Measurements from ENCODE around the gene PRB3. TPM values are rescaled to one million over a fixed set of nuclear protein-coding genes. Genes with fewer than 3 reads are reported as not detected.

Gene PRB3
- not detected for polyA plus RNA-seq (2013, experiment 1 of 2; ENCODE audit: insufficient read length)
- not detected for polyA plus RNA-seq (2013, experiment 2 of 2; ENCODE audit: insufficient read length)

DNA sequence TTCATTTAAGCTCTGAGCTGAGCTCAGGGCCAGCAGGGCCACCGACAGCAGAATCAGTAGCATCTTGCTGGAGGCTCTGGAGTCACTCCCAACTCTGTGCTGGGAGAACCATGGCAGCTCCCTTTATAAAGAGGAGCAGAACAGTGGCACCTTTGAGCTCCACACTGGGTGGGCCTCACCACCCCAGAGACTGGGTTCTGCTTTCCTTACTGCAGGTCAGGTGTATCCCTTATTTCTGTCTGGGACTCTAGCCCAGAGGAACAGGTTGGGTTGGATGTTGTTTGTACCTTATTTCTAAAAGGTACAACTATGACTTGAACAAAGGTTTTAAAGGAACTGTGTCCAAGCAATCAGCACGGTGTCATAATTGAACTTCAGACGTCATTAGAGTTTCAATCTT is at the start of gene PRB3:
TSS of gene PRB3 (minus strand) at position 101 of the 400 bp plus-strand sequence. CDS start at position 63, 38 bp downstream.
- DNase-seq = no peak

DNA sequence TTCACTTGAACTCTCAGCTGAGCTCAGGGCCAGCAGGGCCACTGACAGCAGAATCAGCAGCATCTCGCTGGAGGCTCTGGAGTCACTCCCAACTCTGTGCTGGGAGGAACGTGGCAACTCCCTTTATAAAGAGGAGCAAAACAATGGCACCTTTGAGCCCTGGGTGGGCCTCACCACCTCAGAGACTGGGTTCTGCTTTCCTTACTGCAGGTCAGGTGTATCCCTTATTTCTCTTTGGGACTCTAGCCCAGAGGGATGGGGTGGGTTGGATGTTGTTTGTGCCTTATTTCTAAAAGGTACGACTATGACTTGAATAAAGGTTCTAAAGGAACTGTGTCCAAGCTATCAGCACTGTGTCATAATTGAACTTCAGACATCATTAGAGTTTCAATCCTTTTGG is 40.8 kb upstream of the PRB3 start, which contains the start of gene PRB4:
TSS of gene PRB4 (minus strand) at position 101 of the 400 bp plus-strand sequence. CDS start at position 63, 38 bp downstream.
- no peak for DNase-seq

- DNase-seq = no peak
Observed at GRCh38 chr12:11307143-11307542, 37.6 kb upstream of the PRB3 start.

GRCh38 chr12:11273449-11273848 is 3.9 kb upstream of the PRB3 start:
- DNase-seq = no peak

- DNase-seq = no peak
Observed at GRCh38 chr12:11264501-11264900, 5.0 kb downstream of the PRB3 start.

DNA sequence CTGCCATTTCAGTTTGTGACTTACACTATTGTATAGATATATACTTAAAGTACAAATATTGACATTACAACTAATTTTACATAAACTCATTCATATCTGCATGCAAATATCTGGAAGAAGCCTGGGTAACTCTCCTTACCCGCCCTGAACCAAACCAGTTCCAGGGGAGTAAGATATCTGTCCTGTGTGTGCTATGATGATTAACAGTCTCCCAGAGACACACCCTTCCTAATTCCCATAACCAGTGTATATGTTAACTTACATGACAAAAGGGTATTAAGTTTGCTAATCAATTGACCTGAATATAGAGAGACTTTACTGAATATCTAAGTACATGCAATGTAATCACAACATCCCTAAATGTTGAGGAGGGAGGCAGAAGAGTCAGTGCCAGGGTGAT is 23.0 kb downstream of the PRB3 start:
- no peak for DNase-seq

- no peak for DNase-seq
Observed at GRCh38 chr12:11242656-11243055, 26.9 kb downstream of the PRB3 start.

- DNase-seq = no peak
Observed at GRCh38 chr12:11240348-11240930, 29.1 kb downstream of the PRB3 start.

- DNase-seq = no peak
Observed at GRCh38 chr12:11238275-11238674, 31.2 kb downstream of the PRB3 start.

GRCh38 chr12:11233532-11233931 is 36.0 kb downstream of the PRB3 start:
- no peak for DNase-seq

GRCh38 chr12:11228296-11228879 is 41.1 kb downstream of the PRB3 start:
- peak; percentile 40 for DNase-seq

GRCh38 chr12:11227373-11227772 is 42.1 kb downstream of the PRB3 start:
- no peak for DNase-seq
